ENCODE measurements around the gene NHP2.

- no peak for TF ChIP-seq CTCF (IDR thresholded peaks at IDR 0.05)
- TF ChIP-seq POLR2A (IDR thresholded peaks at IDR 0.05): peak; percentile 64 to 78
Observed at GRCh38 chr5:178130576-178131445, 22.9 kb downstream of the NHP2 start, which contains the start of gene RMND5B.

All from adrenal gland (tissue), 5 donors.